ENCODE results near the gene KIF6.
A peak's percentile ranks its signal among the peaks of the same experiment; 100 is the strongest.

KIF6 gene

DNA sequence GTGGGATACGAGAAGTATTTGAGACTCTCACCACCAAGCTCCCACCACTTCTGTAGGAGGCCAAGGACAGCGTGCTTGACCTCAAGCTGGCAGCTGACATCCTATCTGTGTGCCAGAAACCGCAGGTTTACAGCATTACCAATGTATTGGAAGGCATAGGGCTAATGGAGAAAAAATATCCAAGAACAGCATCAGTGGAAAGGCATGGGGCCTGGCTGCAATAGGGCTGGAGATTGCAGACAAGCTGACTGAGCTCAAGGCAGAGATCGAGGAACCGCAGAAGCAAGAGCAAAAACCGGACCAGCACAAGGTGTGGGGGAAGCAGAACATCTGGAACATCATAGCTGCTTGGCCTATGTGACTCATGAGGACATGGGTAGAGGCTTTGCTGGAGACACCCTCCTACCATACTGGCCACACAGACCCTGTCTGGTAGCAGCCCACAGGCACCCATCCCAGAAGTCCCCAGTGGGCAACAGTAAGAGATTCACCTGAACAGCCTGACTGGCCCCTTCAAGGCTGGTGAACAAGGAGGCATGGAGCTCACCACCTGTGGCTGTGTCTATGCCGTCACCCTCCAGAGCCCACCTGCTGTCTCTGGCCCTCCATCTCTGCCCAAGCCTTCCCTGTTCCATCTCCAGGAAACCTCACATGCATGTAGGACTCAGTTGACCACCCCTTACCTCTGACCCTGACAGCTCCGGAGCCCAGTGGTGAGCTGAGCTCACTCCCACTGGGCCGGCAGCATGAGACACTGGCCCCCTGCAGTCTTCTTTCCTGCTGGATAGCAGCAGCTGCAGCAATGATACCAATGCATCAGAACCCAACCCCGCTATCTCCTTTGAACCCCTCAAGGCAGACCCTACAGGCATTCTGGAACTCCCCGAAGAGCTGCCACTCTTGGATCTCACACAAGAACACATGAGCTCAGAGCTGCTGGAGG lies 171.1 kb downstream of the KIF6 start:
- Histone ChIP-seq H3K9ac (ENCODE audit: low read length) (no peak overlapping the region), H3K27ac (ENCODE audit: low read depth, low read length) (no peak overlapping the region), H3K27me3 (ENCODE audit: control insufficient read depth, insufficient read depth, low read length) (no peaks in the 10 kb centered on the region), H3K36me3 (ENCODE audit: control insufficient read depth, insufficient read depth, low read length) (no peaks in the 10 kb centered on the region), H3K4me3 (ENCODE audit: low read length) (no peak overlapping the region), H3K4me1 (ENCODE audit: control insufficient read depth, insufficient read depth, low read length) (no peaks in the 10 kb centered on the region)

DNA sequence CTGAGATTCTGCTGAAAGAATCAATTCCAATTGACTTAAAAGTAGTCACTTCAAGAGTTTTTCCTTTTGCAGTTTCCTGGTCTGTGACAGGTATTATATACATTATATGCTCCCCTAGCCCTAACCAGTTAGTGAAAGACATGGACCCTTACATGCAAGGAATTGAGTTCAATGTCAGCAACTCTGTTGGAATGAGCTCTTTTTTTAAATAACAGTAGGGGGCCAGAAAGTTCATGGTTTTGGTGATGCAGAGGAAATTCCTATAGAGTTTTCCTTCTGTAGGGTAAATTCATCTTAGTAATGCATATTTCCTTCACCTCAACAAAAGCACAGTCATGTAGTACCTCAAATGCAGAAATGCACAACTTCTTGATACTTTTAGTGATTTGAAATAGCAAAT lies 172.2 kb downstream of the KIF6 start:
- Histone ChIP-seq H3K36me3 (ENCODE audit: control insufficient read depth, insufficient read depth, low read length) (no peaks in the 10 kb centered on the region), H3K4me1 (ENCODE audit: control insufficient read depth, insufficient read depth, low read length) (no peaks in the 10 kb centered on the region), H3K27ac (ENCODE audit: low read depth, low read length) (no peak overlapping the region), H3K9ac (ENCODE audit: low read length) (no peak overlapping the region), H3K4me3 (ENCODE audit: low read length) (no peak overlapping the region), H3K27me3 (ENCODE audit: control insufficient read depth, insufficient read depth, low read length) (no peaks in the 10 kb centered on the region)

DNA sequence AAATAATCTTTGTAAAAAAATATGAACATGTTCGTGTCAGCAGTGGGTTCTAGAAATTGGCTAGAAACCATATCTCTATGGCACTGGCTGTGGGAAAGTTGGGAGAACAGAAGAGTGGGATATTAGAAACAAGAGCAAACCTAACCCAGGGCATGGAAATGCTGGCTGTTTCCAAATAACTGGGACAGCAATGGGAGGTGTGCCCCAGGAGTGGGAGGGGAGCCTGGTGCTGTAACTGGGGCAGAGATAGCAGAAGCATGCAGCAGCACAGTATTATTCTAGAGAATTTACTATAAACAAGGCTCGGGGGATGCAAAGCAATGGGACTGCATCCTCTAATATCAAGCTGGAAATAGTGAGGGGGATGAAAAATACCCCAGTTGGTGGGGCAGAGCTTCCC lies 175.0 kb downstream of the KIF6 start:
- H3K9ac ChIP-seq (ENCODE audit: low read length): no peak overlapping the region
- H3K27me3 ChIP-seq (ENCODE audit: control insufficient read depth, insufficient read depth, low read length): no peaks in the 10 kb centered on the region
- H3K4me3 ChIP-seq (ENCODE audit: low read length): no peak overlapping the region
- H3K4me1 ChIP-seq (ENCODE audit: control insufficient read depth, insufficient read depth, low read length): no peaks in the 10 kb centered on the region
- no peaks in the 10 kb centered on the region for H3K36me3 ChIP-seq (ENCODE audit: control insufficient read depth, insufficient read depth, low read length)
- H3K27ac ChIP-seq (ENCODE audit: low read depth, low read length): no peak overlapping the region

DNA sequence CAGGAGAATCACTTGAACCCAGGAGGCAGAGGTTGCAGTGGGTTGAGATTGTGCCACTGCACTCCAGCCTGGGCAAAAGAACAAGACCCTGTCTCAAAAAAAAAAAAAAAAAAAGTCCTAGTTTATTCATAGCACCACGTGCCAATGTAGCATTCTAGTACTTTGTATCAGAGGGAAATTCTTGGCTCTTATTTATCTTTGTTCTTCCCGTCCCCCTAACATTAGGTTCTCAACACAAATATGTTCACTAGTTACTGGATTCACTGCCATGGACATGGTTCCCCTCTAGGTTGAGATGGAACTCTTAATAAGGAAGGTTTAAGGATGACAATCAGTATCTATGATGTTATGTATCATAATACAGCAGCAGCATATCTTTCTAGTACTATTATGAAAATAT lies 178.5 kb downstream of the KIF6 start:
- Histone ChIP-seq H3K27ac (ENCODE audit: low read depth, low read length) (no peak overlapping the region), H3K9ac (ENCODE audit: low read length) (no peak overlapping the region), H3K36me3 (ENCODE audit: control insufficient read depth, insufficient read depth, low read length) (no peaks in the 10 kb centered on the region)

DNA sequence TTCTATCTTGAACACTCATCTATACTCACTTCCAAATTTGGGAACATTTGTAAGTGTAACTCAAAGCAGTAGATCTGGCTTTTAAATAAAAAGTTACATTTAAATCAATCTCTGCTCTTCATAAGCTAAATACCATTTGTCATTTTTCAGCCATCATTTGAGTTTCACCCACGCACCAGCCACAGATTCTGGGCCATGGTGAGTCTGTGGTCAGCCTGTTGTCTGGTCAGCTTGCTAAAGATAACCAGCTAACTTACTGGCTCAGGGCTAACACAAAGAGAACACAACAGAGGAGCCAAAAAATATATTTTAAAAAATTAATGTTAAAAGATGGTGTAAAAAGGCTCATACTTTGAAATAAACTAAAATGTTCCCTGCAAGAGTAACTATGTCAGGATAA lies 181.3 kb downstream of the KIF6 start:
- no peak overlapping the region for H3K27ac ChIP-seq (ENCODE audit: low read depth, low read length)
- H3K4me3 ChIP-seq (ENCODE audit: low read length): no peak overlapping the region
- peaks cover 3% of the 10 kb centered on the region for H3K4me1 ChIP-seq (ENCODE audit: control insufficient read depth, insufficient read depth, low read length)
- H3K36me3 ChIP-seq (ENCODE audit: control insufficient read depth, insufficient read depth, low read length): no peaks in the 10 kb centered on the region
- H3K9ac ChIP-seq (ENCODE audit: low read length): no peak overlapping the region
- H3K27me3 ChIP-seq (ENCODE audit: control insufficient read depth, insufficient read depth, low read length): no peaks in the 10 kb centered on the region

More for the DNA sequence above, 178.5 kb downstream of the KIF6 start:
- H3K27me3 ChIP-seq (ENCODE audit: control insufficient read depth, insufficient read depth, low read length): no peaks in the 10 kb centered on the region
- H3K4me1 ChIP-seq (ENCODE audit: control insufficient read depth, insufficient read depth, low read length): peaks cover 3% of the 10 kb centered on the region
- no peak overlapping the region for H3K4me3 ChIP-seq (ENCODE audit: low read length)

DNA sequence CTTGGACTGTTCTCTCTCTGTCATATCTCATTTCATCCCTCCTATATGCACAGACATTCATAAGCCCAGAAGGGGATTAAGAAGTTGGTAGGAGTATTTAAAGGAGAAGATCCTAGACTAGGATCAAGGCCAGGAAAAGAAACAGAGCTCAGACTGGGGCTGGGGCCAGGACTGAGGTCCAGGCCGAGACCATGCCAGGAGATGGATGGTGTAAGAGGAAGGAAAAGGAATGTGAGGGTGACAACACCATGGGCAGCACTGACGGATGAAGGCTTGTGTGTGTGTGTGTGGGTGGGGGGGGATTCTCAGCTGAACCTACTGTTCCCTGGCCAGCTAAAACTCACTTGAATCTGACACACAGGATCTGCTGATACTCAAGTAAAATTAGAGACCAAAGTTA lies 182.1 kb downstream of the KIF6 start:
- no peak overlapping the region for H3K9ac ChIP-seq (ENCODE audit: low read length)
- peak overlapping the region; percentile 3 for H3K27ac ChIP-seq (ENCODE audit: low read depth, low read length)
- peaks cover 3% of the 10 kb centered on the region for H3K4me1 ChIP-seq (ENCODE audit: control insufficient read depth, insufficient read depth, low read length)
- H3K27me3 ChIP-seq (ENCODE audit: control insufficient read depth, insufficient read depth, low read length): no peaks in the 10 kb centered on the region
- H3K36me3 ChIP-seq (ENCODE audit: control insufficient read depth, insufficient read depth, low read length): no peaks in the 10 kb centered on the region
- H3K4me3 ChIP-seq (ENCODE audit: low read length): no peak overlapping the region

DNA sequence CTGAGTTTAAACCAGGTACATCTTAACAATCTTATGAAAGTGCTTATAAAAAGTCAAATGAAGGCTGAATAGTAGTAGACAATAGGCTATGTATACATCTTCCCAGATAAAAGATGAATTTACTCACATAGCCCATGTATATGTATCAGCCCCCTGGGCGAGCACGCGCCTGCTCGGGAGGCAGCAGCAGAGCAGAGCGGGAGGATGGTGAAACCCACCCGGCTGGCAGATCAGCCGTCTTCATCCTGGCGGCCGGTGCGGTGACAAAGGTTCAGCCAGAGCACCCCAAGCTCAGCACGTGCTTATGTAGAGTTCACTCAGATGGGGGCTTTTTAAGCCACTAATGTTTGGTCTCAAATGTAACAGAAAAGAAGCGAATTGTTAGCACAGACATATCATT lies 184.8 kb downstream of the KIF6 start:
- Histone ChIP-seq H3K4me3 (ENCODE audit: low read length) (no peak overlapping the region), H3K4me1 (ENCODE audit: control insufficient read depth, insufficient read depth, low read length) (peaks cover 3% of the 10 kb centered on the region), H3K9ac (ENCODE audit: low read length) (no peak overlapping the region), H3K27ac (ENCODE audit: low read depth, low read length) (no peak overlapping the region), H3K27me3 (ENCODE audit: control insufficient read depth, insufficient read depth, low read length) (no peaks in the 10 kb centered on the region), H3K36me3 (ENCODE audit: control insufficient read depth, insufficient read depth, low read length) (no peaks in the 10 kb centered on the region)

DNA sequence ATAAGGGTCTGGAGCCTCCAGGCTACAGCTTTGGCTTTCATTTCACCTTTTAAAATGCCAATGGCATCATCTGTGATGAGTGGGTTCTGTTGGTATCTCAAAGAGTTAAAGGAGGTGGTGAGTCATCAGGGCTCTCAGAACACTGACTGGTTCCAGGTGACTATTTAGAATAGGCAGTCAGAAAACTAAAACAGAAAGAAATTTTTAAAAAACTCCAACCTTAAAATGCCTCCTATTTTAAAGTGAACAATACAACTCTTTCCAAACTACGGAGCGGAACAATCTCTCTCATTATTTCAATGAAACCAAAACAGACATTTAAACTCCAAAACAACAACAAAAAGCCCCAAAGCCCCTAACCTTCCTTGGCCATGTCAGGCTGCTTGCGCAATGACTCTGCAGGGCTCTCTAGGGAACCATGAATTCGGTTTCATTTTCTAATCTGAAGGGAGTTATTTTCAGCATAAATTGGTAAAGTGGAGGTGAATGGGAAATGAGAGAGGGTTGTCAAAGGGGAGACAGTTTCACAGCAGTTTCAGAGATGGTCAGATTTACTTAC lies 194.9 kb downstream of the KIF6 start:
- no peak overlapping the region for H3K4me3 ChIP-seq (ENCODE audit: low read length)
- no peak overlapping the region for H3K27ac ChIP-seq (ENCODE audit: low read depth, low read length)

DNA sequence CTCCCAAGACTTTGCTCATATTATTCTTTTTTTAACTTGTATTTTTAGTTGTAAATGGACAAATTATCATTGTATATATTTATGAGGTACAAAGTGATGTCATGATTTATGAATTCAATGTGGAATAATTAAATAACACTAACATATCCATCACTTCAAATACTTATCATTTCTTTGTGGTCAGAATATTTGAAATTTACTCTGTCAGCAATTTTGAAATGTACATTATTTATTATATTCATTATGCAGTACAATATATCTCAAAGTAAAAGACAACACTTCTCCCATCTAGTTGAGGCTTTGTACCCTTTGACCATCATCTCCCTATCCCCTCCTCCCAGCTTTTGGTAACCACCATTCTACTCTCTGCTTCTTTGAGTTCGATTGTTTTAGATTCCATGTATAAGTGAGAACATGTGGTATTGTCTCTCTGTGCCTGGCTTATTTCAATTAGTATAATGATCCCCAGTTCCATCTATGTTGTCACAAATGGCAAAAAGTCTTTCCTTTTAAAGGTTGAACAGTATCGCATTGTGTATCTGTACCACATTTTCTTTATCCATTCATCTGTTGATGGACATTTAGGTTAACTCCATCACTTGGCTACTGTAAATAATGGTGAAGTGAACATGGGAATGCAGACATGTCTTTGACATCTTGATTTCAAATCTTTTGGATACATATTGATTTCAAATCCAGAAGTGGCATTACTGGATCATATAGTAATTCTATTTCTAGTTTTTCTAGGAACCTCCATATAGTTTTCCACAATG lies 197.2 kb downstream of the KIF6 start:
- no peak overlapping the region for H3K9ac ChIP-seq (ENCODE audit: low read length)
- H3K27me3 ChIP-seq (ENCODE audit: control insufficient read depth, insufficient read depth, low read length): no peaks in the 10 kb centered on the region
- no peaks in the 10 kb centered on the region for H3K4me1 ChIP-seq (ENCODE audit: control insufficient read depth, insufficient read depth, low read length)
- H3K4me3 ChIP-seq (ENCODE audit: low read length): no peak overlapping the region
- no peak overlapping the region for H3K27ac ChIP-seq (ENCODE audit: low read depth, low read length)
- no peaks in the 10 kb centered on the region for H3K36me3 ChIP-seq (ENCODE audit: control insufficient read depth, insufficient read depth, low read length)

More for the DNA sequence above, 194.9 kb downstream of the KIF6 start:
- Histone ChIP-seq H3K36me3 (ENCODE audit: control insufficient read depth, insufficient read depth, low read length) (no peaks in the 10 kb centered on the region), H3K4me1 (ENCODE audit: control insufficient read depth, insufficient read depth, low read length) (no peaks in the 10 kb centered on the region), H3K9ac (ENCODE audit: low read length) (no peak overlapping the region), H3K27me3 (ENCODE audit: control insufficient read depth, insufficient read depth, low read length) (no peaks in the 10 kb centered on the region)

DNA sequence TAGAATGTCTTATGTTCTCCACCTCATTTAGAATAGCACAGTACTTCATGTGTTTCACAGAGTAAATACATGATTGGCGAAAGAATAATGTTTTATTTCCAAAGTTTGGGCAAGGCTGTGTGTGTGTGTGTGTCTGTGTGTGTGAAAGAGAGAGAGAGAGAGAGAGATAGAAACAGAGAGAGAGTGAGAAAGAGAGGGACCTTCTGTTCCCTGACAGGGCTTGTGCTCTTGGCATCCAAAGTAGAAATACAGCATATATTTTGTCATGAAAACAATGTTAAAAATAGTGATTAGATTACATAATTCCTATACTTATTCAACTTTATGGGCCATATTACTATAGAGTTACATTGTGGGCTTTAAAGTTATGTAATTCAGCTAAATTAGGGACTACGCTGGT lies 201.2 kb downstream of the KIF6 start:
- no peaks in the 10 kb centered on the region for H3K4me1 ChIP-seq (ENCODE audit: control insufficient read depth, insufficient read depth, low read length)
- no peak overlapping the region for H3K27ac ChIP-seq (ENCODE audit: low read depth, low read length)
- no peaks in the 10 kb centered on the region for H3K36me3 ChIP-seq (ENCODE audit: control insufficient read depth, insufficient read depth, low read length)
- H3K27me3 ChIP-seq (ENCODE audit: control insufficient read depth, insufficient read depth, low read length): no peaks in the 10 kb centered on the region
- no peak overlapping the region for H3K9ac ChIP-seq (ENCODE audit: low read length)
- no peak overlapping the region for H3K4me3 ChIP-seq (ENCODE audit: low read length)

DNA sequence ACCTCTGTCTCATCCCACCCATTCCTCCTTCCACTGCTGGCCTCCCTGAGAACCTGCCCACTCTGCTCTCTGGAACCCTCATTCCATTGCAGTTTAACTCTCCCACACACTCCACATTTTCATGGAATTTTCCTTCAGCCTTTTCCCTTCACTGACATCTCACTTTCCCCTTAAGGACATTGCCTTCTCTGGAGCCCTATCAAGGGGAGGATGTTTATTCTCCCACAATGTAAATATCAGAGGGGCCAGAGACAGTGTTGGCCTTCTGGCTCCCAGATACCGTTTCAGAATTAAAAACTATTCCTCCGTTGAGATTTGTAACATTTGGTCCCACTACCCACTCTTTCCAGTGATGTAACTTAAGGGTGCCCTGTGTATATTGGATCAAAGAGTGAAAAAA lies 203.2 kb downstream of the KIF6 start:
- Histone ChIP-seq H3K4me1 (ENCODE audit: control insufficient read depth, insufficient read depth, low read length) (no peaks in the 10 kb centered on the region), H3K27ac (ENCODE audit: low read depth, low read length) (no peak overlapping the region), H3K36me3 (ENCODE audit: control insufficient read depth, insufficient read depth, low read length) (no peaks in the 10 kb centered on the region), H3K9ac (ENCODE audit: low read length) (no peak overlapping the region), H3K27me3 (ENCODE audit: control insufficient read depth, insufficient read depth, low read length) (no peaks in the 10 kb centered on the region), H3K4me3 (ENCODE audit: low read length) (no peak overlapping the region)

DNA sequence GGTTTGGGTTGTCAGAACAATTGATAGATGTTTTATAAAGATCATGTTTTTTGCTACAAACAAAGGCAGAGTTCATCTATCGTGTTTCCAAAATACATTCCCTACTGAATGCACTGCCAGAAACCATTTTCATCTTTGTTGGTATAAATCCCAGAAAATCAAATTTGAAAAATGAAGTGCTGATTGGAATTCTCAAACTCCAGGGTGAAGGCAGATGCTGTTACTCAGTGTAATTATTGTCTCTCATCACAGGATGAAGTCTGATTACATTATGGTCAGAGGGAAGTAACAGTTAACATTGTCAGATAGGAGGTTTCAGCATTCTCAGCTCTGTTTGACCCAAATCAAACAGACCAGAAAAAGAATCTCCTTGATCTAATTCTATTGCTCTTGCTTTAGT lies 204.3 kb downstream of the KIF6 start:
- Histone ChIP-seq H3K4me3 (ENCODE audit: low read length) (no peak overlapping the region), H3K9ac (ENCODE audit: low read length) (no peak overlapping the region), H3K4me1 (ENCODE audit: control insufficient read depth, insufficient read depth, low read length) (no peaks in the 10 kb centered on the region), H3K36me3 (ENCODE audit: control insufficient read depth, insufficient read depth, low read length) (no peaks in the 10 kb centered on the region), H3K27ac (ENCODE audit: low read depth, low read length) (no peak overlapping the region), H3K27me3 (ENCODE audit: control insufficient read depth, insufficient read depth, low read length) (no peaks in the 10 kb centered on the region)
